Activated naive CD8-positive, alpha-beta T cell treated with anti-CD3 and anti-CD28 coated beads, Interleukin-2, amount 10 ng/mL, durations not matched to agents 7 days and 5 days (primary cell): ENCODE measurements around the gene UST. TPM values are rescaled to one million over a fixed set of nuclear protein-coding genes. Genes with fewer than 3 reads are reported as not detected.

Experiments used
- ATAC-seq: fragments of 150-1000 bp; cut with Tn5 transposase; one replicate; pipeline ENCODE4 v1.10.0; 2021; ENCODE audit warnings: low read depth, moderate library complexity
- POLR2A ChIA-PET: fragments of 350-600 bp; sonication (Branson Sonifier 250); formaldehyde crosslinking; loops from one replicate; lab custom pipeline; 2021; ENCODE audit warnings: antibody characterized with exemption; lab: Charles Lee
- DNase-seq: peaks from one replicate; pipeline ENCODE4 v3.0.0; 2021
- H3K27ac Mint-ChIP-seq: one replicate; pipeline ENCODE4 v1.8.0; 2022; ENCODE audit warnings: mild to moderate bottlenecking, mixed read lengths
- H3K27me3 Mint-ChIP-seq: one replicate; pipeline ENCODE4 v1.8.0; 2022; ENCODE audit warnings: mild to moderate bottlenecking, moderate library complexity, mixed read lengths
- H3K36me3 Mint-ChIP-seq: one replicate; pipeline ENCODE4 v1.8.0; 2021; ENCODE audit warnings: mild to moderate bottlenecking, mixed read lengths
- H3K4me1 Mint-ChIP-seq: one replicate; pipeline ENCODE4 v1.8.0; 2021; ENCODE audit warnings: mixed read lengths
- H3K4me3 Mint-ChIP-seq: one replicate; pipeline ENCODE4 v1.8.0; 2022; ENCODE audit warnings: mild to moderate bottlenecking, moderate library complexity, mixed read lengths
- H3K9me3 Mint-ChIP-seq: one replicate; pipeline ENCODE4 v1.8.0; 2021; ENCODE audit warnings: mixed read lengths
- total RNA-seq, 2 experiments: library from RNA; stranded (reverse); gene quantifications; one replicate each; pipeline ENCODE4 v1.2.3, GENCODE V29; 2021

Gene UST
- total RNA-seq, 2 experiments from 2014 or later, result 2.9 to 3.1 TPM

DNA sequence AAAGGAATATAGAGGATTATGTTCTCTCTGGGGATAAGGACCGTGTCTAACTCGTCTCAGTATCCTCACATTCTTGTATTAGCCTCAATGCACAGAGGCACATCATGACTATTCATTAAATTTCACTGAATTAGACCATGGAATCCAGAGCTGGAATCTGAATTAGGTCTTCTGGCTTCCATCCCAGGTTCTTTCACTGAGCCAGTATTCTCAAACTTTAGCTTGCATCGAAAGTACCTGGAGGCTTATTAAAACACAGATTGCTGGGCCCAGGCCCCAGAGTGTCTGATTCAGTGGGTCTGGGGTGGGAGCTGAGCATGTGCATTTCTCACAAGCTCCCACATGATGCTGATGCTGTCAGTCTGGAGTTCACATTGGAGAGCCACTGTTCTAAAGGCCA is 142.0 kb downstream of the UST start:
- no peak overlapping the region for H3K4me3 Mint-ChIP-seq
- H3K4me1 Mint-ChIP-seq, result no peaks in the 10 kb centered on the region
- H3K27ac Mint-ChIP-seq, result no peak overlapping the region
- H3K27me3 Mint-ChIP-seq, result no peaks in the 10 kb centered on the region
- no peaks in the 10 kb centered on the region for H3K9me3 Mint-ChIP-seq
- DNase-seq (no peak), ATAC-seq (no peak)
- POLR2A ChIA-PET, result no interaction called here
- no peaks in the 10 kb centered on the region for H3K36me3 Mint-ChIP-seq

- POLR2A ChIA-PET, result no interaction called here
- ATAC-seq (no peak), DNase-seq (no peak)
- no peaks in the 10 kb centered on the region for H3K27me3 Mint-ChIP-seq
- no peaks in the 10 kb centered on the region for H3K4me1 Mint-ChIP-seq
- H3K36me3 Mint-ChIP-seq, result no peaks in the 10 kb centered on the region
- H3K4me3 Mint-ChIP-seq, result no peak overlapping the region
- H3K27ac Mint-ChIP-seq, result no peak overlapping the region
- no peaks in the 10 kb centered on the region for H3K9me3 Mint-ChIP-seq
These were observed 143.3 kb downstream of the UST start for GRCh38 chr6:148890096-148890495.

DNA sequence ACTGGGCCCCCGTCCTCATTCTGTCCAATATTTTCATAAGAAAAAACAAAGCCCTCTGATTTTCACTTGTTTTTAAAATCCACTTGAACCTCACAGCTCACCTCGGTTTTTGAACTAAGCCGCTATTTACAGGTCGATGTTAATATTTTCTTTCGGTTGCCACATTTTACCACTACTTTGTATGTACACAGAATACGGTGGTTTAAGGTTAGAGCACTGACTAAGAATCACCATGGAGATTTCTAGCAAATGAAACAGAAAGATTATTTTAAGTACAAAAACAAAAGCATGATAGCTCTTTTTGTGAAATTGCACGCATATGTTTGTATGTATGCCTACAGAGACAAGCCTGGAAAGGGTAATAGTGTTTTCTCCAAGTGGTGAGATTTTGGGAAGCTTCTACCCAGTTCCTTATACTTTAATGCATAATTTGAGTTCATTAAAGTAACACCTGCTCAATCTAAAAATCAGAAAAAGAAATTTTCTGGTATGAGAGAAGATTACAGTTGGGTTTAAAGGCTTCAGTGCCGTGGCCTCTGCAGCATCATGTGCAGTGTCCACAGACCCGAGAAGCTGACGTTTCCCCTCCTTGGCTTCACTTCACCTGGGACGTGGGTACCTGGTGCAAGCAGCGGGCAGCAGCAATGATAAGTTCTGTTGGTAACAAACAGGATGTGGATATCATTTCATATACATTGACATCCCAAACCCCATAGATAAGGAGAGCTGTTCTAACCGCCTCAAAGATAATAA is 144.0 kb downstream of the UST start:
- Mint-ChIP-seq H3K4me3 (no peak overlapping the region), H3K27ac (no peak overlapping the region), H3K4me1 (no peaks in the 10 kb centered on the region), H3K27me3 (no peaks in the 10 kb centered on the region), H3K36me3 (no peaks in the 10 kb centered on the region), H3K9me3 (no peaks in the 10 kb centered on the region)
- no peak for ATAC-seq
- POLR2A ChIA-PET, result no interaction called here
- DNase-seq, result no peak

DNA sequence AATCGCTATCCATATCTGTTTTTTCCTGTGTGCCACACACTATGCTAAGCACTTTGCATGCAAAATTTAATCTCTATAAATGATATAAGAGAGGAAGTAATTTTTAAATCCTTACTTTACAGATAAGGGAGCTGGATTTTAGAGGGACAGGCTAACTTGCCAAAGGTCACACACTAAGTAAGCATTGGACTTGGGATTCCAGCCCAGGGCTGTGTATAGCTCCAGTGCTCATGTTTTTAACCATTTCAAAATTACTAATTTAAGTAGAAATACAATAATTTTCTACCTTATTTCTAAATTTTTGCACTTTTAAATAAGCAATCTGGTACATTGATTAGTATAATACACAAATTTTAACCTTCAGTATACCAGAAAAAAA is 144.6 kb downstream of the UST start:
- no peaks in the 10 kb centered on the region for H3K27me3 Mint-ChIP-seq
- POLR2A ChIA-PET, result no interaction called here
- no peak overlapping the region for H3K4me3 Mint-ChIP-seq
- no peaks in the 10 kb centered on the region for H3K9me3 Mint-ChIP-seq
- DNase-seq, result no peak
- H3K36me3 Mint-ChIP-seq, result no peaks in the 10 kb centered on the region
- no peak overlapping the region for H3K27ac Mint-ChIP-seq
- no peak for ATAC-seq
- H3K4me1 Mint-ChIP-seq, result no peaks in the 10 kb centered on the region

- Mint-ChIP-seq H3K36me3 (no peaks in the 10 kb centered on the region), H3K9me3 (no peaks in the 10 kb centered on the region), H3K4me1 (no peaks in the 10 kb centered on the region), H3K27ac (no peak overlapping the region), H3K27me3 (no peaks in the 10 kb centered on the region), H3K4me3 (no peak overlapping the region)
- POLR2A ChIA-PET, result no interaction called here
- ATAC-seq (no peak), DNase-seq (no peak)
These were observed 145.4 kb downstream of the UST start for GRCh38 chr6:148892247-148892646.

GRCh38 chr6:148893073-148893472 is 146.2 kb downstream of the UST start:
- Mint-ChIP-seq H3K27ac (no peak overlapping the region), H3K4me3 (no peak overlapping the region), H3K36me3 (no peaks in the 10 kb centered on the region), H3K9me3 (no peaks in the 10 kb centered on the region), H3K4me1 (no peaks in the 10 kb centered on the region), H3K27me3 (no peaks in the 10 kb centered on the region)
- ATAC-seq (no peak), DNase-seq (no peak)
- POLR2A ChIA-PET, result no interaction called here

- Mint-ChIP-seq H3K27me3 (no peaks in the 10 kb centered on the region), H3K4me1 (no peaks in the 10 kb centered on the region), H3K9me3 (no peaks in the 10 kb centered on the region), H3K27ac (no peak overlapping the region), H3K4me3 (no peak overlapping the region), H3K36me3 (no peaks in the 10 kb centered on the region)
- DNase-seq (no peak), ATAC-seq (no peak)
- POLR2A ChIA-PET, result no interaction called here
These were observed 146.7 kb downstream of the UST start for GRCh38 chr6:148893481-148893880.

GRCh38 chr6:148898376-148899014 is 151.7 kb downstream of the UST start:
- no peak overlapping the region for H3K27ac Mint-ChIP-seq
- POLR2A ChIA-PET, result no interaction called here

GRCh38 chr6:148904896-148905870 is 158.4 kb downstream of the UST start:
- DNase-seq, result no peak
- H3K36me3 Mint-ChIP-seq, result no peaks in the 10 kb centered on the region
- peaks cover 16% of the 10 kb centered on the region for H3K27me3 Mint-ChIP-seq
- no peak overlapping the region for H3K4me3 Mint-ChIP-seq
- no peak overlapping the region for H3K27ac Mint-ChIP-seq
- no peak for ATAC-seq
- no peaks in the 10 kb centered on the region for H3K9me3 Mint-ChIP-seq
- H3K4me1 Mint-ChIP-seq, result no peaks in the 10 kb centered on the region
- POLR2A ChIA-PET, result no interaction called here

More at GRCh38 chr6:148898376-148899014, 151.7 kb downstream of the UST start:
- no peak for ATAC-seq
- H3K4me1 Mint-ChIP-seq, result no peaks in the 10 kb centered on the region
- no peaks in the 10 kb centered on the region for H3K36me3 Mint-ChIP-seq
- H3K4me3 Mint-ChIP-seq, result no peak overlapping the region
- no peak for DNase-seq
- H3K27me3 Mint-ChIP-seq, result peaks cover 7% of the 10 kb centered on the region
- H3K9me3 Mint-ChIP-seq, result no peaks in the 10 kb centered on the region

- H3K27me3 Mint-ChIP-seq, result peaks cover 14% of the 10 kb centered on the region
- H3K4me3 Mint-ChIP-seq, result no peak overlapping the region
- POLR2A ChIA-PET, result no interaction called here
- no peaks in the 10 kb centered on the region for H3K36me3 Mint-ChIP-seq
- ATAC-seq (no peak), DNase-seq (no peak)
- no peaks in the 10 kb centered on the region for H3K4me1 Mint-ChIP-seq
- H3K9me3 Mint-ChIP-seq, result no peaks in the 10 kb centered on the region
- H3K27ac Mint-ChIP-seq, result no peak overlapping the region
These were observed 159.1 kb downstream of the UST start for GRCh38 chr6:148905901-148906300.

DNA sequence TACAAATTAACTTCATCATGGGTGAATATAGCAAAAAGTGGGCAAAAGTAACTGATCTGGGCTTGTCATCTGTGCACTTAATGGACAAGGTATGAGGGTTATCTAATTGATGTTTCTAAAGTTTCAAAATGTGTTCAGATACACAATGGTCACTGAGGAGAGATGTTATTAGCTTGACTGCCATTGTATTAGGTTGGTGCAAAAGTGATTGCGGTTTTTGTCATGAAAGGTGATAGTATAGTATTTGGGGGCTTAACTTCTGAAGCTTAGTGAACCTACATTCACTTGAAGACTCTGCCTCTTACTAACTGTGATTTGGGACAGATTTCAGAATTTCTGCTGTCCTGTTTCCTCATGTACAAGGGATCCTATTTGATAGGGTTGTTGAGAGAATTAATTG is 159.6 kb downstream of the UST start:
- DNase-seq, result no peak
- POLR2A ChIA-PET, result no interaction called here
- H3K27ac Mint-ChIP-seq, result no peak overlapping the region
- peaks cover 13% of the 10 kb centered on the region for H3K27me3 Mint-ChIP-seq
- H3K4me3 Mint-ChIP-seq, result no peak overlapping the region
- no peaks in the 10 kb centered on the region for H3K4me1 Mint-ChIP-seq
- no peaks in the 10 kb centered on the region for H3K9me3 Mint-ChIP-seq
- no peaks in the 10 kb centered on the region for H3K36me3 Mint-ChIP-seq
- no peak for ATAC-seq

DNA sequence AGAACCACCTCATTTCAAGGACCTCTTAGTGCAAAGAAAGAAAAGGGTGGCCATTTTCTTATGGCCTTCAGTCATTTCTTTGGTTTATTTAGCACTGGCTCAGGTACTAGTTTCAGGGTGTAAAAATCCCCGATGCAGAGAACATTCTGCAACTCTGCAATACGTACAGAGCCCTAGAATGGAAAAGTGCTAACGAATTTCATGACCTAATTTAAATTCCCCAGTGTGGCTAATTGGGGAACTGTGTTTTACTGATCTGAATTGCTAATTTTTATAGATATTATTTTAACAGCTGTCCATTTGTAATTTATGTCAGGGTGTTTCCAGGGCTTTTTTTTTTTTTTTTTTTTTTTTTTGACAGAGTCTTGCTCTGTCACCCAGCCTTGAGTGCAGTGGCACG is 160.7 kb downstream of the UST start:
- DNase-seq (no peak), ATAC-seq (no peak)
- POLR2A ChIA-PET, result no interaction called here
- H3K27ac Mint-ChIP-seq, result no peak overlapping the region
- no peak overlapping the region for H3K4me3 Mint-ChIP-seq
- peaks cover 10% of the 10 kb centered on the region for H3K27me3 Mint-ChIP-seq
- no peaks in the 10 kb centered on the region for H3K36me3 Mint-ChIP-seq
- H3K9me3 Mint-ChIP-seq, result no peaks in the 10 kb centered on the region
- no peaks in the 10 kb centered on the region for H3K4me1 Mint-ChIP-seq

- H3K4me3 Mint-ChIP-seq, result no peak overlapping the region
- DNase-seq (no peak), ATAC-seq (no peak)
- H3K4me1 Mint-ChIP-seq, result no peaks in the 10 kb centered on the region
- no peak overlapping the region for H3K27ac Mint-ChIP-seq
- H3K27me3 Mint-ChIP-seq, result no peaks in the 10 kb centered on the region
- no peaks in the 10 kb centered on the region for H3K9me3 Mint-ChIP-seq
- H3K36me3 Mint-ChIP-seq, result no peaks in the 10 kb centered on the region
- POLR2A ChIA-PET, result no interaction called here
These were observed 165.4 kb downstream of the UST start for GRCh38 chr6:148912252-148912651.
